Lower leg skin (tissue), 4 donors: ENCODE data around the gene MIA2. TPM values are rescaled to one million over a fixed set of nuclear protein-coding genes. Genes with fewer than 3 reads are reported as not detected.

ENCODE experiments used
- DNase-seq, 2 donors: peaks; one replicate each; pipeline ENCODE4 v3.0.0-alpha.2; 2019; ENCODE audit warnings: low spot score in 2 of 2
- H3K4me3 ChIP-seq: fragments of 200-600 bp; sonication (generic); 2 replicates; pipeline ENCODE4 v1.5.1; 2017; ENCODE audit warnings: mild to moderate bottlenecking, low read depth; ENCODE audit not compliant: poor library complexity, severe bottlenecking
- CTCF ChIP-seq, 3 donors: fragments of 450-650 bp; IDR thresholded peaks; one replicate each; pipeline ENCODE4 v1.5.1; 2016; ENCODE audit warnings: antibody characterized with exemption in 3 of 3, mild to moderate bottlenecking in 3 of 3, moderate library complexity in 2 of 3
- POLR2A ChIP-seq, 2 donors: fragments of 450-650 bp; IDR thresholded peaks; one replicate each; pipeline ENCODE4 v1.6.1; 2016 to 2017; ENCODE audit warnings: antibody characterized with exemption in 2 of 2, mild to moderate bottlenecking in 1 of 2, moderate library complexity in 1 of 2
- WGBS, 2 donors: methylation state at CpG; one replicate each; pipeline ENCODE4 v1.1.5; 2018; 5-methylcytosine and 5-hydroxymethylcytosine counted together
- intact Hi-C: fragments of 100-400 bp; cut with DNase I; formaldehyde crosslinking; loops from one replicate; pipeline ENCODE4 v1.15.0; 2023; ENCODE audit warnings: low total_unique reads
- total RNA-seq, 4 donors: library from RNA; depleted of rRNA; stranded (reverse); fragments of >200 nt; gene quantifications; one replicate each; pipeline ENCODE4 v1.1.0, GENCODE V29; 2016

Gene MIA2
- total RNA-seq, 4 donors from 2014 or later = 14.0 to 19.5 (median 15.8) TPM

GRCh38 chr14:39395555-39396254 lies 162.0 kb downstream of the MIA2 start:
- DNase-seq = no peak
- 64 to 92% methylated on average over 4 of the region's 4 CpGs for WGBS, 2 donors
- no peak for TF ChIP-seq CTCF (IDR thresholded peaks at IDR 0.05)
- no peak overlapping the region for H3K4me3 ChIP-seq
- intact Hi-C loops = no loop called here

- no peak overlapping the region for H3K4me3 ChIP-seq
- TF ChIP-seq CTCF (IDR thresholded peaks at IDR 0.05) (no peak), POLR2A (IDR thresholded peaks at IDR 0.05) (no peak)
- intact Hi-C loops = no loop called here
- no peak for DNase-seq
These were observed 162.7 kb downstream of the MIA2 start for GRCh38 chr14:39396448-39396847.

GRCh38 chr14:39398382-39398781 lies 164.7 kb downstream of the MIA2 start:
- WGBS, 2 donors = 73 to 90% methylated on average over 6 of the region's 6 CpGs
- intact Hi-C loops = no loop called here
- TF ChIP-seq CTCF (IDR thresholded peaks at IDR 0.05) (no peak), POLR2A (IDR thresholded peaks at IDR 0.05) (no peak)
- no peak overlapping the region for H3K4me3 ChIP-seq
- no peak for DNase-seq

- no peak for DNase-seq
- TF ChIP-seq CTCF (IDR thresholded peaks at IDR 0.05) (no peak), POLR2A (IDR thresholded peaks at IDR 0.05) (no peak)
- no peak overlapping the region for H3K4me3 ChIP-seq
- intact Hi-C loops = no loop called here
- 43 to 68% methylated on average over 3 of the region's 3 CpGs for WGBS, 2 donors
These were observed 172.8 kb downstream of the MIA2 start for GRCh38 chr14:39406560-39406959.

GRCh38 chr14:39416072-39416471 lies 182.4 kb downstream of the MIA2 start:
- intact Hi-C loops = no loop called here
- no peak for TF ChIP-seq CTCF (IDR thresholded peaks at IDR 0.05)
- TF ChIP-seq POLR2A (IDR thresholded peaks at IDR 0.05) = no peak
- DNase-seq = no peak
- H3K4me3 ChIP-seq = no peak overlapping the region
- 97 to 100% methylated on average over 1 of the region's 1 CpG for WGBS, 2 donors

- 97 to 100% methylated on average over 2 of the region's 2 CpGs for WGBS, 2 donors
- TF ChIP-seq POLR2A (IDR thresholded peaks at IDR 0.05) (no peak), CTCF (IDR thresholded peaks at IDR 0.05) (no peak)
- no peak for DNase-seq
- no peak overlapping the region for H3K4me3 ChIP-seq
- intact Hi-C loops = no loop called here
These were observed 183.3 kb downstream of the MIA2 start for GRCh38 chr14:39417014-39417413.
